Muscle layer of duodenum (tissue), 2 donors: Measurements from ENCODE around the gene RPS15.

Experiments
- H3K27ac ChIP-seq: one replicate; pipeline ENCODE4 v1.7.0; 2013; ENCODE audit warnings: mild to moderate bottlenecking, low read length
- H3K27me3 ChIP-seq: one replicate; pipeline ENCODE4 v1.7.0; 2013; ENCODE audit warnings: low read depth, mild to moderate bottlenecking, control low read depth, low read length
- H3K36me3 ChIP-seq, 2 donors: one replicate each; pipeline ENCODE4 v1.7.0; 2013; ENCODE audit warnings: low read length in 2 of 2, control low read depth in 1 of 2, mild to moderate bottlenecking in 1 of 2; ENCODE audit not compliant: insufficient read depth in 2 of 2, control insufficient read depth in 1 of 2
- H3K4me1 ChIP-seq, 2 donors: one replicate each; pipeline ENCODE4 v1.7.0; 2013; ENCODE audit warnings: low read length in 2 of 2, mild to moderate bottlenecking in 2 of 2, control low read depth in 1 of 2, moderate library complexity in 1 of 2; ENCODE audit not compliant: insufficient read depth in 2 of 2, control insufficient read depth in 1 of 2
- H3K4me3 ChIP-seq, 2 donors: one replicate each; pipeline ENCODE4 v1.7.0; 2013; ENCODE audit warnings: low read length in 2 of 2, low read depth in 1 of 2, mild to moderate bottlenecking in 1 of 2
- H3K9me3 ChIP-seq, 2 donors: one replicate each; pipeline ENCODE4 v1.7.0; 2013; ENCODE audit warnings: low read length in 2 of 2, control low read depth in 1 of 2, mild to moderate bottlenecking in 1 of 2; ENCODE audit not compliant: control insufficient read depth in 1 of 2
- donor health status: healthy.

The RPS15 gene

GRCh38 chr19:1469255-1470054, 31.3 kb downstream of the RPS15 start:
- Histone ChIP-seq H3K4me1 (peaks cover 0 to 76% of the 10 kb centered on the region in 2 donors), H3K36me3 (peaks cover 0 to 2% of the 10 kb centered on the region in 2 donors), H3K4me3 (peak overlapping the region in 1 of 2 donors; percentile 68), H3K27ac (no peak overlapping the region), H3K9me3 (no peaks in the 10 kb centered on the region), H3K27me3 (peaks cover 42% of the 10 kb centered on the region)

GRCh38 chr19:1470055-1470304, 31.8 kb downstream of the RPS15 start:
- H3K4me1 ChIP-seq = peaks cover 0 to 80% of the 10 kb centered on the region in 2 donors
- H3K27me3 ChIP-seq = peaks cover 42% of the 10 kb centered on the region
- peak overlapping the region in 1 of 2 donors; percentile 68 for H3K4me3 ChIP-seq

GRCh38 chr19:1470305-1471009, 32.3 kb downstream of the RPS15 start:
- peaks cover 0 to 12% of the 10 kb centered on the region in 2 donors for H3K36me3 ChIP-seq
- H3K27me3 ChIP-seq = peaks cover 42% of the 10 kb centered on the region
- no peaks in the 10 kb centered on the region for H3K9me3 ChIP-seq
- H3K4me1 ChIP-seq = peaks cover 0 to 78% of the 10 kb centered on the region in 2 donors
- H3K4me3 ChIP-seq = peak overlapping the region in 1 of 2 donors; percentile 68
- no peak overlapping the region for H3K27ac ChIP-seq

More at GRCh38 chr19:1470055-1470304, 31.8 kb downstream of the RPS15 start:
- H3K36me3 ChIP-seq = peaks cover 0 to 7% of the 10 kb centered on the region in 2 donors
- no peak overlapping the region for H3K27ac ChIP-seq
- H3K9me3 ChIP-seq = no peaks in the 10 kb centered on the region

GRCh38 chr19:1471010-1471514, 32.9 kb downstream of the RPS15 start:
- Histone ChIP-seq H3K27ac (no peak overlapping the region), H3K9me3 (no peaks in the 10 kb centered on the region), H3K27me3 (peaks cover 42% of the 10 kb centered on the region), H3K36me3 (peaks cover 0 to 18% of the 10 kb centered on the region in 2 donors), H3K4me1 (peaks cover 0 to 72% of the 10 kb centered on the region in 2 donors), H3K4me3 (peak overlapping the region in 1 of 2 donors; percentile 68)

- Histone ChIP-seq H3K4me3 (no peak overlapping the region), H3K9me3 (no peaks in the 10 kb centered on the region), H3K36me3 (peaks cover 0 to 24% of the 10 kb centered on the region in 2 donors), H3K27ac (no peak overlapping the region), H3K4me1 (peaks cover 0 to 66% of the 10 kb centered on the region in 2 donors), H3K27me3 (peaks cover 40% of the 10 kb centered on the region)
These were observed 33.4 kb downstream of the RPS15 start for GRCh38 chr19:1471515-1472160.

GRCh38 chr19:1472231-1473084, 34.3 kb downstream of the RPS15 start:
- Histone ChIP-seq H3K9me3 (no peaks in the 10 kb centered on the region), H3K4me1 (peaks cover 0 to 58% of the 10 kb centered on the region in 2 donors), H3K27ac (no peak overlapping the region), H3K27me3 (peaks cover 34% of the 10 kb centered on the region), H3K36me3 (peaks cover 0 to 24% of the 10 kb centered on the region in 2 donors), H3K4me3 (no peak overlapping the region)

- H3K27me3 ChIP-seq = peaks cover 32% of the 10 kb centered on the region
- no peak overlapping the region for H3K4me3 ChIP-seq
- no peak overlapping the region for H3K27ac ChIP-seq
These were observed 35.1 kb downstream of the RPS15 start for GRCh38 chr19:1473085-1473851.

GRCh38 chr19:1474011-1474764, 36.0 kb downstream of the RPS15 start:
- H3K27ac ChIP-seq = no peak overlapping the region
- peaks cover 0 to 53% of the 10 kb centered on the region in 2 donors for H3K4me1 ChIP-seq
- peaks cover 26% of the 10 kb centered on the region for H3K27me3 ChIP-seq
- peaks cover 0 to 24% of the 10 kb centered on the region in 2 donors for H3K36me3 ChIP-seq
- no peaks in the 10 kb centered on the region for H3K9me3 ChIP-seq
- no peak overlapping the region for H3K4me3 ChIP-seq

More at GRCh38 chr19:1473085-1473851, 35.1 kb downstream of the RPS15 start:
- no peaks in the 10 kb centered on the region for H3K9me3 ChIP-seq
- peaks cover 0 to 24% of the 10 kb centered on the region in 2 donors for H3K36me3 ChIP-seq
- peaks cover 0 to 56% of the 10 kb centered on the region in 2 donors for H3K4me1 ChIP-seq

GRCh38 chr19:1474765-1475351, 36.7 kb downstream of the RPS15 start:
- no peak overlapping the region for H3K4me3 ChIP-seq
- peaks cover 0 to 50% of the 10 kb centered on the region in 2 donors for H3K4me1 ChIP-seq
- no peak overlapping the region for H3K27ac ChIP-seq
- no peaks in the 10 kb centered on the region for H3K9me3 ChIP-seq
- H3K27me3 ChIP-seq = peaks cover 26% of the 10 kb centered on the region
- H3K36me3 ChIP-seq = peaks cover 0 to 24% of the 10 kb centered on the region in 2 donors
